ENCODE data around the gene ERN1.
"Not testable (repeated sequence)": the region's sequence is repeated elsewhere in the genome, so short reads cannot be mapped to it uniquely, and the experiment has no call there.

The ERN1 gene

GRCh38 chr17:64129765-64130558 is at the start of gene ERN1:
Gene ERN1 (minus strand): TSS chr17:64130144. CDS start chr17:64130029, 115 bp downstream.
- peak; percentile 93 for DNase-seq

GRCh38 chr17:64179024-64179423 is 49.1 kb upstream of the ERN1 start:
- DNase-seq: not testable (repeated sequence)

- no peak for DNase-seq
Observed at GRCh38 chr17:64178011-64178825, 48.3 kb upstream of the ERN1 start.

- no peak for DNase-seq
Observed at GRCh38 chr17:64177311-64178010, 47.5 kb upstream of the ERN1 start.

GRCh38 chr17:64176556-64176955 is 46.6 kb upstream of the ERN1 start:
- DNase-seq: no peak

GRCh38 chr17:64174686-64175456 is 44.9 kb upstream of the ERN1 start:
- no peak for DNase-seq

GRCh38 chr17:64173646-64174045 is 43.7 kb upstream of the ERN1 start:
- no peak for DNase-seq

- no peak for DNase-seq
Observed at GRCh38 chr17:64172510-64172909, 42.6 kb upstream of the ERN1 start.

- no peak for DNase-seq
Observed at GRCh38 chr17:64171041-64171440, 41.1 kb upstream of the ERN1 start.

- no peak for DNase-seq
Observed at GRCh38 chr17:64170286-64170685, 40.3 kb upstream of the ERN1 start.

GRCh38 chr17:64167666-64168065 is 37.7 kb upstream of the ERN1 start:
- DNase-seq: not testable (repeated sequence)

- no peak for DNase-seq
Observed at GRCh38 chr17:64166876-64167275, 36.9 kb upstream of the ERN1 start.

- no peak for DNase-seq
Observed at GRCh38 chr17:64165347-64165746, 35.4 kb upstream of the ERN1 start.

GRCh38 chr17:64164596-64165285 is 34.8 kb upstream of the ERN1 start:
- no peak for DNase-seq

- DNase-seq: no peak
Observed at GRCh38 chr17:64163468-64163867, 33.5 kb upstream of the ERN1 start.

- DNase-seq: no peak
Observed at GRCh38 chr17:64162554-64162953, 32.6 kb upstream of the ERN1 start.

- DNase-seq: no peak
Observed at GRCh38 chr17:64161380-64162176, 31.6 kb upstream of the ERN1 start.

GRCh38 chr17:64160378-64160777 is 30.4 kb upstream of the ERN1 start:
- no peak for DNase-seq

GRCh38 chr17:64158831-64159590 is 29.1 kb upstream of the ERN1 start:
- no peak for DNase-seq

- DNase-seq: no peak
Observed at GRCh38 chr17:64158406-64158805, 28.5 kb upstream of the ERN1 start.
